ENCODE measurements around the gene CAPS.

Gene CAPS

DNA sequence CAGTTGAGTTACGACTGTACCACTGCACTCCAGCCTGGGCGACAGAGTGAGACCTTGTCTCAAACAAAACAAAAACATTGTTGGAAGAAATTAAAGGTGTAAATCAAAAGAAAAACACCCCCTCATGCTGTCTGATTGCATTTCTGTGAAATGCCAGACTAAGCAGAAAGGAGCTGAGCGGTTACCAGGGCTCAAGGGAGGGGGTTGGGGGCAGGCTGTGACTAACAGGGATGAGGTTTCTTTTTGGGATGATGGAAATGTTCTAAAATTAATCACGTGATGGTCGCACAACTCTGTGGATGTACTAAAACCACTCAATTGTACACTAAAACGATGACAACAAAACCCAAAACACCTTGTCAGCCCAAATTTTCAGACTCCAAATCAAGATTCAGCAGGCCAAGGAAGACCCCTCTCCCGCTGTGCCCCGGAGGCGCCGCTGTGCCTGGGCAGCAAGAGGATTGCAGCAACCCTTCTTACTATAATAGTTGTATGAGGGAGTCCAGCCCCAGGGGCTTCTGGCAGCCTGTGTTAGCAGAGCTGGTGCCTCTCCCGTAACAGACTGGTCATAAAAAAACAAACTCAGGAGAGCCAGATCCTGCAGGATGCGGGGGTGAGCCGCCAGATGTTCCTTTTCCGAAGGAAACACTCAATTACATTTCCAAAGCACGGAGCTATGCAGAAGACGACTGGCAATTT lies 20.9 kb downstream of the CAPS start:
- Histone ChIP-seq H3K9me3 (ENCODE audit: control insufficient read depth, low read length) (no peaks in the 10 kb centered on the region), H3K27me3 (ENCODE audit: control insufficient read depth, insufficient read depth, low read length, poor library complexity, severe bottlenecking) (no peaks in the 10 kb centered on the region), H3K4me3 (ENCODE audit: insufficient read depth, low read depth, low read length) (no peak overlapping the region), H3K36me3 (ENCODE audit: control insufficient read depth, insufficient read depth, low read length) (peaks cover 15% of the 10 kb centered on the region), H3K4me1 (ENCODE audit: control insufficient read depth, insufficient read depth, low read length) (peaks cover 3% of the 10 kb centered on the region), H3K27ac (ENCODE audit: insufficient read depth, low read depth, low read length, poor library complexity, severe bottlenecking) (no peak overlapping the region)
- WGBS, 2 experiments, result 93 to 97% methylated on average over 16 of the region's 16 CpGs

GRCh38 chr19:5935473-5936291 lies 21.6 kb downstream of the CAPS start:
- Histone ChIP-seq H3K4me1 (ENCODE audit: control insufficient read depth, insufficient read depth, low read length) (peaks cover 3% of the 10 kb centered on the region), H3K4me3 (ENCODE audit: insufficient read depth, low read depth, low read length) (no peak overlapping the region), H3K27me3 (ENCODE audit: control insufficient read depth, insufficient read depth, low read length, poor library complexity, severe bottlenecking) (no peaks in the 10 kb centered on the region), H3K9me3 (ENCODE audit: control insufficient read depth, low read length) (no peaks in the 10 kb centered on the region), H3K27ac (ENCODE audit: insufficient read depth, low read depth, low read length, poor library complexity, severe bottlenecking) (no peak overlapping the region), H3K36me3 (ENCODE audit: control insufficient read depth, insufficient read depth, low read length) (peaks cover 17% of the 10 kb centered on the region)
- WGBS, 2 experiments, result 95% methylated on average over 25 of the region's 25 CpGs

DNA sequence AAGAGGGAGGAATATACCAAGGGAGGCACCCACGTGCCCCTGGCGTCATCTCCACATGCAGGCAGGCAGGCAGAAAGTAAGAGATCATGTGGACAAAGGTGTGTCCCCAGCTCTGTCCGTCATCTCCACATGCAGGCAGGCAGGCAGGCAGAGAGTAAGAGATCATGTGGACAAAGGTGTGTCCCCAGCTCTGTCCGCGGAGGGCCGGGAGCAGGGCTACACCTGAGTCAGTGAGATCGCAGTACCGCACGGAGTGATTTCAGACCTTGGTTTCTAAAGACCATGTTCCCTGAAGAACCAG lies 22.2 kb downstream of the CAPS start:
- H3K9me3 ChIP-seq (ENCODE audit: control insufficient read depth, low read length), result no peaks in the 10 kb centered on the region
- H3K4me1 ChIP-seq (ENCODE audit: control insufficient read depth, insufficient read depth, low read length), result peaks cover 3% of the 10 kb centered on the region
- WGBS, 2 experiments, result 97% methylated on average over 9 of the region's 9 CpGs
- no peak overlapping the region for H3K27ac ChIP-seq (ENCODE audit: insufficient read depth, low read depth, low read length, poor library complexity, severe bottlenecking)
- no peaks in the 10 kb centered on the region for H3K27me3 ChIP-seq (ENCODE audit: control insufficient read depth, insufficient read depth, low read length, poor library complexity, severe bottlenecking)
- no peak overlapping the region for H3K4me3 ChIP-seq (ENCODE audit: insufficient read depth, low read depth, low read length)
- peaks cover 11% of the 10 kb centered on the region for H3K36me3 ChIP-seq (ENCODE audit: control insufficient read depth, insufficient read depth, low read length)

GRCh38 chr19:5937550-5937949 lies 23.5 kb downstream of the CAPS start:
- H3K9me3 ChIP-seq (ENCODE audit: control insufficient read depth, low read length), result no peaks in the 10 kb centered on the region
- H3K4me3 ChIP-seq (ENCODE audit: insufficient read depth, low read depth, low read length), result no peak overlapping the region
- peaks cover 8% of the 10 kb centered on the region for H3K36me3 ChIP-seq (ENCODE audit: control insufficient read depth, insufficient read depth, low read length)
- H3K27ac ChIP-seq (ENCODE audit: insufficient read depth, low read depth, low read length, poor library complexity, severe bottlenecking), result no peak overlapping the region
- H3K27me3 ChIP-seq (ENCODE audit: control insufficient read depth, insufficient read depth, low read length, poor library complexity, severe bottlenecking), result no peaks in the 10 kb centered on the region
- 86 to 87% methylated on average over 10 of the region's 10 CpGs for WGBS, 2 experiments
- peaks cover 10% of the 10 kb centered on the region for H3K4me1 ChIP-seq (ENCODE audit: control insufficient read depth, insufficient read depth, low read length)

DNA sequence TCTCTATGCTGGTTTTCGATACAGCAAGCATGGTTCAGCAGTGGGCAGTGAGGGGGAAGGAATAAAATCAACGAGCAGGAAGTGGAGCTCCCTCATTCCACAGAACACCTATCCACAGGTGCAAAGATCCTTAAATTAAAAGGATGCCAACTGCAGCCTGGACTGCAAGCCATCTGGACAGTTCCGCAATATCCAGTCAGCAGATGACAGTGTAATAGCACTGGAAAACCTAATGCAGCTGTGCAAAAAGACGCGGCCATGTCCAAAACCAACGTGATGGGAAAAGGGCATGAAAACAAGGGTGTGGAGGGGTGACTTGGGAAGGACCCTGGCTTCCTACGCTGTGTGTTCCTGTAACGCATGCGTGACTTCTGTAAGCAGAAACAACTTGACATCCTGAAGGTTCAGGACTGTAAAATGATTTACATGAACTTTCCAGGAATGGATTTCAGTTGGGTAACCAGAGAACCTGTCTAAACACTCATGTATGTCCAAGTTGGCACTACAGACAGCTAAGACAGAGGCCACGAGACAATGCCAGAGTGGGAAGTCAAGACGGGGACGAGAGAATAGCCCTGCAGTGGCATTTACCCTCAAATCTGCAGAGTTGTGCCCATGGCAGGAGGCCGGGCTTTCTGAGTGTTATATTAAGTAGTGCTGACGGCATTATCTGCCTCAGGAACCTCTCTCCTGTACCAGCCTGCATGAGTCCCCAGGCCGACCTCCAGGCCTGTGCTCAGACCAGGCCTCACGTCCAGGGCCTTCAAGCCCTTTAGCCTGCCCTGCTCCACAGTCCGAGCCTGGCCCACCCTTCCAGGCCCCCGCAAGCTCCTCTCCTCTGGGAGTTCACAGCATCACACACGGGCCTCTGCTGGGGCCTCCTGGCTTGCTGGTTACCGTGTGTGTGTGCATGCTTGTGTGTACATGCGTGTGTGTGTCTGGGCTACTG lies 26.5 kb downstream of the CAPS start:
- WGBS, 2 experiments, result 96 to 97% methylated on average over 21 of the region's 21 CpGs
- Histone ChIP-seq H3K9me3 (ENCODE audit: control insufficient read depth, low read length) (no peaks in the 10 kb centered on the region), H3K27ac (ENCODE audit: insufficient read depth, low read depth, low read length, poor library complexity, severe bottlenecking) (no peak overlapping the region), H3K4me1 (ENCODE audit: control insufficient read depth, insufficient read depth, low read length) (peaks cover 7% of the 10 kb centered on the region), H3K36me3 (ENCODE audit: control insufficient read depth, insufficient read depth, low read length) (peaks cover 8% of the 10 kb centered on the region), H3K27me3 (ENCODE audit: control insufficient read depth, insufficient read depth, low read length, poor library complexity, severe bottlenecking) (no peaks in the 10 kb centered on the region), H3K4me3 (ENCODE audit: insufficient read depth, low read depth, low read length) (no peak overlapping the region)

- H3K27ac ChIP-seq (ENCODE audit: insufficient read depth, low read depth, low read length, poor library complexity, severe bottlenecking), result no peak overlapping the region
- no peak overlapping the region for H3K4me3 ChIP-seq (ENCODE audit: insufficient read depth, low read depth, low read length)
- no peaks in the 10 kb centered on the region for H3K9me3 ChIP-seq (ENCODE audit: control insufficient read depth, low read length)
- H3K4me1 ChIP-seq (ENCODE audit: control insufficient read depth, insufficient read depth, low read length), result peaks cover 7% of the 10 kb centered on the region
- WGBS, 2 experiments, result 88 to 92% methylated on average over 11 of the region's 11 CpGs
- no peaks in the 10 kb centered on the region for H3K27me3 ChIP-seq (ENCODE audit: control insufficient read depth, insufficient read depth, low read length, poor library complexity, severe bottlenecking)
- peaks cover 8% of the 10 kb centered on the region for H3K36me3 ChIP-seq (ENCODE audit: control insufficient read depth, insufficient read depth, low read length)
Observed at GRCh38 chr19:5941673-5942072, 27.6 kb downstream of the CAPS start.

- Histone ChIP-seq H3K27ac (ENCODE audit: insufficient read depth, low read depth, low read length, poor library complexity, severe bottlenecking) (no peak overlapping the region), H3K9me3 (ENCODE audit: control insufficient read depth, low read length) (no peaks in the 10 kb centered on the region), H3K4me3 (ENCODE audit: insufficient read depth, low read depth, low read length) (no peak overlapping the region), H3K36me3 (ENCODE audit: control insufficient read depth, insufficient read depth, low read length) (peaks cover 8% of the 10 kb centered on the region), H3K27me3 (ENCODE audit: control insufficient read depth, insufficient read depth, low read length, poor library complexity, severe bottlenecking) (no peaks in the 10 kb centered on the region), H3K4me1 (ENCODE audit: control insufficient read depth, insufficient read depth, low read length) (peaks cover 15% of the 10 kb centered on the region)
- 91 to 93% methylated on average over 10 of the region's 10 CpGs for WGBS, 2 experiments
Observed at GRCh38 chr19:5943045-5943444, 29.0 kb downstream of the CAPS start.

DNA sequence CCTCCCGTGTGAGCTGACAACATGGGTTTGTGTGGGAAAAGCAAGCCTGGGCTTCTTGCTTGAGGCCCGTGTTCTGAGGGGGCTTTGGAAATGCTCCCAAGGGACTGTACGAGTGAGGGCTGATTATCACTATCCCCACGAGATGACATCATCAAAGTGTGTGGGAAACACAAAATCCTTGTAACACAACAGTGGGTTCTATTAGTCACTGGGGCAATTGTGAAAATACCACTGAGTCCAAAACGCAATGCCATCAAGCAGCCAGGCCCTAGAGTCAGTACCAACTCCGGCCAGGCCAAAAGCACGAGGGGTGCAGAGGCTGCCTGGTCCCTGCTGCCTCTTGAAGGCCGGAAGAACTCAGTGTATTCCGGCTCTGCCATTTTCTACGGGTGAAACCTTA lies 29.6 kb downstream of the CAPS start:
- Histone ChIP-seq H3K36me3 (ENCODE audit: control insufficient read depth, insufficient read depth, low read length) (peaks cover 8% of the 10 kb centered on the region), H3K27ac (ENCODE audit: insufficient read depth, low read depth, low read length, poor library complexity, severe bottlenecking) (no peak overlapping the region), H3K4me3 (ENCODE audit: insufficient read depth, low read depth, low read length) (no peak overlapping the region)

DNA sequence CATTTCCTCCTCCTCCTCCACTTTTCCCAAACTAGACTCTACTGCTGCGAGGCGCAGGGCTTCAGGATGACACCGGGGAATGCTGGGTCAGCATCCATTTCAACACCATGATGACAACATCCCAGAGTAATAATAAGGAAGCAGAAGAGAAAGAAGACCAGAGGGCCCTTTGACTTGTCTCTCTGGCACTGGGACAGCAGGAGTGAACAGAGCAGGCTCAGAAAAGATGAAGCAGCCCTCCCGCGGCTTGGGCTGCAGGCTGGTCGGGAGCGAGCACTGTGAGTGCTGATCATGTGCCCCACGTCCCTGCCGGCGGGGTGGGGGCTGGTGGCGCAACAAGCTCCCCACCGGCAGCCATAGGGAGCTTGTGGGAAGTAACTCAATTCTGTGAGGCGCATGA lies 33.4 kb downstream of the CAPS start:
- Histone ChIP-seq H3K36me3 (ENCODE audit: control insufficient read depth, insufficient read depth, low read length) (no peaks in the 10 kb centered on the region), H3K27me3 (ENCODE audit: control insufficient read depth, insufficient read depth, low read length, poor library complexity, severe bottlenecking) (no peaks in the 10 kb centered on the region), H3K27ac (ENCODE audit: insufficient read depth, low read depth, low read length, poor library complexity, severe bottlenecking) (no peak overlapping the region)

More for the DNA sequence above, 29.6 kb downstream of the CAPS start:
- 81 to 84% methylated on average over 10 of the region's 10 CpGs for WGBS, 2 experiments
- no peaks in the 10 kb centered on the region for H3K9me3 ChIP-seq (ENCODE audit: control insufficient read depth, low read length)
- H3K27me3 ChIP-seq (ENCODE audit: control insufficient read depth, insufficient read depth, low read length, poor library complexity, severe bottlenecking), result no peaks in the 10 kb centered on the region
- peaks cover 18% of the 10 kb centered on the region for H3K4me1 ChIP-seq (ENCODE audit: control insufficient read depth, insufficient read depth, low read length)

More for the DNA sequence above, 33.4 kb downstream of the CAPS start:
- no peak overlapping the region for H3K4me3 ChIP-seq (ENCODE audit: insufficient read depth, low read depth, low read length)
- WGBS, 2 experiments, result 60 to 68% methylated on average over 13 of the region's 13 CpGs
- H3K9me3 ChIP-seq (ENCODE audit: control insufficient read depth, low read length), result no peaks in the 10 kb centered on the region
- peaks cover 45% of the 10 kb centered on the region for H3K4me1 ChIP-seq (ENCODE audit: control insufficient read depth, insufficient read depth, low read length)
